Sigmoid colon (tissue), 7 donors: ENCODE results near the gene OR7G1. TPM values are rescaled to one million over a fixed set of nuclear protein-coding genes. Genes with fewer than 3 reads are reported as not detected.

ENCODE experiments used
- DNase-seq: peaks from one replicate; pipeline ENCODE4 v3.0.0-alpha.2; 2019
- H3K27ac ChIP-seq, 4 donors: fragments of 200-600 bp; sonication (generic); one replicate each; pipeline ENCODE4 v1.5.1; 2016 to 2019; ENCODE audit warnings: mild to moderate bottlenecking in 1 of 4
- H3K27me3 ChIP-seq, 3 donors: fragments of 200-600 bp; sonication (generic); one replicate each; pipeline ENCODE4 v1.5.1; 2019; ENCODE audit warnings: mild to moderate bottlenecking in 1 of 3
- H3K36me3 ChIP-seq, 4 donors: fragments of 200-600 bp; sonication (generic); one replicate each; pipeline ENCODE4 v1.5.1; 2016 to 2019
- H3K4me1 ChIP-seq, 4 donors: fragments of 200-600 bp; sonication (generic); one replicate each; pipeline ENCODE4 v1.5.1; 2017 to 2019
- H3K4me3 ChIP-seq, 4 donors: fragments of 200-600 bp; sonication (generic); one replicate each; pipeline ENCODE4 v1.5.1; 2017 to 2019; ENCODE audit warnings: mild to moderate bottlenecking in 2 of 4, moderate library complexity in 1 of 4
- H3K9me3 ChIP-seq, 4 donors: fragments of 200-600 bp in 3 of 4; sonication (generic) in 3 of 4; one replicate each; pipeline versions ENCODE4 v1.5.1 to v1.6.1; 2013 to 2019
- CTCF ChIP-seq, 4 experiments: fragments of 450-650 bp in 3 of 4; fragments of 200-600 bp in 1 of 4; IDR thresholded peaks; one replicate each; pipeline ENCODE4 v1.5.1; 2016 to 2019; ENCODE audit warnings: antibody characterized with exemption in 4 of 4, mild to moderate bottlenecking in 3 of 4, moderate library complexity in 2 of 4
- EP300 ChIP-seq, 4 donors: sonication (generic); formaldehyde crosslinking; IDR thresholded peaks; one replicate each; pipeline ENCODE4 v1.6.1; 2017; ENCODE audit warnings: antibody characterized with exemption in 4 of 4
- POLR2A ChIP-seq, 2 donors: fragments of 450-650 bp; IDR thresholded peaks; one replicate each; pipeline ENCODE4 v1.6.1; 2016; ENCODE audit warnings: antibody characterized with exemption in 2 of 2, mild to moderate bottlenecking in 2 of 2, moderate library complexity in 2 of 2
- POLR2AphosphoS5 ChIP-seq, 4 donors: sonication (generic); formaldehyde crosslinking; IDR thresholded peaks; one replicate each; pipeline ENCODE4 v1.6.1; 2017; ENCODE audit warnings: antibody characterized with exemption in 4 of 4
- WGBS, 2 donors: extraction: QIAGEN DNeasy Blood & Tissue Kit; methylation state at CpG; one replicate each; pipeline ENCODE4 v1.1.7; 2013; 5-methylcytosine and 5-hydroxymethylcytosine counted together
- intact Hi-C: fragments of 100-400 bp; cut with DNase I; formaldehyde crosslinking; loops from one replicate; pipeline ENCODE4 v1.15.1; 2023
- polyA plus RNA-seq, 3 donors: library from polyadenylated mRNA; stranded (reverse); fragments of 200-250 nt; gene quantifications; one replicate each; pipeline ENCODE4 v1.2.3, GENCODE V29; 2013
- total RNA-seq, 4 donors: library from RNA; depleted of rRNA; stranded (reverse); fragments of >200 nt; gene quantifications; one replicate each; pipeline ENCODE4 v1.1.0, GENCODE V29; 2016
- donor health status: healthy with polysubstance abuse.
- donor health status: Bipolar disorder and iron deficiency.
- donor health status: healthy.

OR7G1 gene
- total and polyA plus RNA-seq, 7 donors: not detected

- Histone ChIP-seq H3K36me3 (peaks cover 41 to 69% (median 57%) of the 10 kb centered on the region in 4 donors), H3K4me1 (no peaks in the 10 kb centered on the region), H3K27ac (no peak overlapping the region), H3K4me3 (no peak overlapping the region), H3K27me3 (no peaks in the 10 kb centered on the region), H3K9me3 (peaks cover 0 to 13% (median 10%) of the 10 kb centered on the region in 4 donors)
- no peak for TF ChIP-seq EP300 (IDR thresholded peaks at IDR 0.05)
- no peak for TF ChIP-seq POLR2A (IDR thresholded peaks at IDR 0.05)
- no peak for TF ChIP-seq CTCF (IDR thresholded peaks at IDR 0.05)
- no peak for TF ChIP-seq POLR2AphosphoS5 (IDR thresholded peaks at IDR 0.05)
- DNase-seq: no peak
- intact Hi-C loops: no loop called here
- 72 to 79% methylated on average over 1 of the region's 1 CpG for WGBS, 2 donors
Measured at GRCh38 chr19:9156304-9156703, 40.7 kb upstream of the OR7G1 start.

- no peak for DNase-seq
- intact Hi-C loops: no loop called here
- Histone ChIP-seq H3K27ac (no peak overlapping the region), H3K27me3 (no peaks in the 10 kb centered on the region), H3K9me3 (peaks cover 0 to 10% (median 10%) of the 10 kb centered on the region in 4 donors), H3K36me3 (peaks cover 34 to 62% (median 50%) of the 10 kb centered on the region in 4 donors), H3K4me1 (no peaks in the 10 kb centered on the region), H3K4me3 (no peak overlapping the region)
- TF ChIP-seq CTCF (IDR thresholded peaks at IDR 0.05) (no peak), POLR2A (IDR thresholded peaks at IDR 0.05) (no peak), EP300 (IDR thresholded peaks at IDR 0.05) (no peak), POLR2AphosphoS5 (IDR thresholded peaks at IDR 0.05) (no peak)
- WGBS, 2 donors: 96 to 97% methylated on average over 4 of the region's 4 CpGs
Measured at GRCh38 chr19:9155591-9155990, 40.0 kb upstream of the OR7G1 start.

- no peak overlapping the region for H3K4me3 ChIP-seq
- WGBS, 2 donors: 97 to 98% methylated on average over 5 of the region's 5 CpGs
- TF ChIP-seq POLR2AphosphoS5 (IDR thresholded peaks at IDR 0.05) (no peak), CTCF (IDR thresholded peaks at IDR 0.05) (no peak), EP300 (IDR thresholded peaks at IDR 0.05) (no peak), POLR2A (IDR thresholded peaks at IDR 0.05) (no peak)
- H3K27me3 ChIP-seq: no peaks in the 10 kb centered on the region
- no peak overlapping the region for H3K27ac ChIP-seq
- peaks cover 0 to 10% (median 7%) of the 10 kb centered on the region in 4 donors for H3K9me3 ChIP-seq
- peaks cover under 1 to 29% (median 12%) of the 10 kb centered on the region in 4 donors for H3K36me3 ChIP-seq
- H3K4me1 ChIP-seq: no peaks in the 10 kb centered on the region
- DNase-seq: no peak
- intact Hi-C loops: no loop called here
Measured at GRCh38 chr19:9151367-9151766, 35.8 kb upstream of the OR7G1 start.

- H3K4me3 ChIP-seq: no peak overlapping the region
- H3K27ac ChIP-seq: no peak overlapping the region
- H3K36me3 ChIP-seq: peaks cover 0 to 22% (median 6%) of the 10 kb centered on the region in 4 donors
- WGBS, 2 donors: 96 to 98% methylated on average over 5 of the region's 5 CpGs
- no peaks in the 10 kb centered on the region for H3K4me1 ChIP-seq
- no peak for TF ChIP-seq POLR2AphosphoS5 (IDR thresholded peaks at IDR 0.05)
- peaks cover 0 to 7% (median 5%) of the 10 kb centered on the region in 4 donors for H3K9me3 ChIP-seq
- no peaks in the 10 kb centered on the region for H3K27me3 ChIP-seq
- DNase-seq: no peak
- intact Hi-C loops: no loop called here
Measured at GRCh38 chr19:9150650-9151049, 35.1 kb upstream of the OR7G1 start.

GRCh38 chr19:9149997-9150396 is 34.4 kb upstream of the OR7G1 start:
- H3K36me3 ChIP-seq: peaks cover 0 to 16% (median 5%) of the 10 kb centered on the region in 4 donors
- H3K4me3 ChIP-seq: no peak overlapping the region
- H3K27me3 ChIP-seq: no peaks in the 10 kb centered on the region
- WGBS, 2 donors: 88 to 95% methylated on average over 4 of the region's 4 CpGs
- no peak for DNase-seq
- TF ChIP-seq POLR2A (IDR thresholded peaks at IDR 0.05): no peak
- no peak for TF ChIP-seq EP300 (IDR thresholded peaks at IDR 0.05)
- no peak for TF ChIP-seq CTCF (IDR thresholded peaks at IDR 0.05)
- no peak for TF ChIP-seq POLR2AphosphoS5 (IDR thresholded peaks at IDR 0.05)
- intact Hi-C loops: loop anchor here (10.0 kb wide), 1 partner anchor 525 kb away; the partner anchor contains the start of gene ZNF562
- no peak overlapping the region for H3K27ac ChIP-seq
- H3K9me3 ChIP-seq: peaks cover 0 to 8% (median 3%) of the 10 kb centered on the region in 4 donors
- no peaks in the 10 kb centered on the region for H3K4me1 ChIP-seq
